Measurements from ENCODE around the gene PPP1R9B.
A peak's percentile ranks its signal among the peaks of the same experiment; 100 is the strongest.

The PPP1R9B gene

DNA sequence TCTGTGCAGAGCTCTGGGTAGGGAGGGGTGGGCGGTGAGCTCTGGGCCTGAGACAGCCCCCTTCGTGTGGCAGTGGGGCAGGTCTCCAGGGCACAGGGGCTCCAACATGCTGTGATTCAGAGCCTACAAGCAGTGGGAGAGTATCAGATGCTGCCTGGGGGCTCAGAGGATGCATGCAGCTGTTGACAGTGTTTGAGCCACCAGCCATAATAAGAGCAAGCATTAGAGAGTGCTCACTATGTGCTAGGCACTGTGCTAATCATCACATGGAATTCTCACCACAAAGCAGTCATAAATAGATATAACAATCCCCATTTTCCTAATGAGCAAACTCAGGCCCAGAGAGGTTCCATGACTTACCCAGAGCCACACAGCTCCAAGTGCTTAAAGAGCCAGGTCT, 47.2 kb downstream of the PPP1R9B start:
- H2BK12ac ChIP-seq (ENCODE audit: low read length) = no peak overlapping the region
- H2BK5ac ChIP-seq (ENCODE audit: low read length) = no peak overlapping the region
- peak overlapping the region; percentile 47 for H3K14ac ChIP-seq (ENCODE audit: low read length)
- H3K9me3 ChIP-seq (replicated peaks in 1 of 2; ENCODE audit: control insufficient read depth in 2 of 2, insufficient read depth in 1 of 2, low read depth in 1 of 2, low read length in 2 of 2) = no peaks in the 10 kb centered on the region
- H3K36me3 ChIP-seq (replicated peaks in 1 of 2; ENCODE audit: control insufficient read depth in 2 of 2, insufficient read depth in 2 of 2, low read length in 2 of 2) = peaks cover 4 to 12% of the 10 kb centered on the region in 2 donors
- H3K23ac ChIP-seq (ENCODE audit: low read depth, low read length, poor library complexity) = no peak overlapping the region
- H3K27ac ChIP-seq (replicated peaks; ENCODE audit: low read length) = no peak overlapping the region
- no CpG with 5 or more reads among the region's 2 CpGs for WGBS, 2 donors (ENCODE audit: extremely low coverage in 2 of 2, insufficient read length in 2 of 2, insufficient replicate concordance in 1 of 2)
- H4K8ac ChIP-seq (ENCODE audit: low read depth, low read length) = no peak overlapping the region
- DNase-seq (ENCODE audit: low spot score) = no peak
- peaks cover 21 to 24% of the 10 kb centered on the region in 2 donors for H3K4me1 ChIP-seq (ENCODE audit: control insufficient read depth in 2 of 2, insufficient read depth in 1 of 2, low read depth in 1 of 2, low read length in 2 of 2)
- H2BK120ac ChIP-seq (ENCODE audit: low read depth, low read length) = no peak overlapping the region
- peaks cover 2% of the 10 kb centered on the region for H3K79me1 ChIP-seq (ENCODE audit: low read depth, low read length)
- H3K9ac ChIP-seq (ENCODE audit: low read depth, low read length, poor library complexity) = peak overlapping the region; percentile 6
- H2AFZ ChIP-seq (ENCODE audit: low read length) = no peak overlapping the region
- no peak overlapping the region for H2AK5ac ChIP-seq (ENCODE audit: low read depth, low read length)
- no peak overlapping the region for H3K4me3 ChIP-seq (ENCODE audit: low read length in 2 of 2)
- H2BK15ac ChIP-seq (ENCODE audit: low read length) = no peak overlapping the region
- H3K27me3 ChIP-seq (ENCODE audit: control insufficient read depth in 3 of 3, insufficient read depth in 3 of 3, low read depth in 1 of 3, low read length in 3 of 3) = no peaks in the 10 kb centered on the region
- no peak overlapping the region for H3K4me2 ChIP-seq (ENCODE audit: insufficient read depth, low read length, poor library complexity, severe bottlenecking)
- no peak overlapping the region for H4K91ac ChIP-seq (ENCODE audit: low read depth, low read length, poor library complexity)
- no peak overlapping the region for H3K18ac ChIP-seq (ENCODE audit: low read length)
- no peak overlapping the region for H3K4ac ChIP-seq (ENCODE audit: low read length)

DNA sequence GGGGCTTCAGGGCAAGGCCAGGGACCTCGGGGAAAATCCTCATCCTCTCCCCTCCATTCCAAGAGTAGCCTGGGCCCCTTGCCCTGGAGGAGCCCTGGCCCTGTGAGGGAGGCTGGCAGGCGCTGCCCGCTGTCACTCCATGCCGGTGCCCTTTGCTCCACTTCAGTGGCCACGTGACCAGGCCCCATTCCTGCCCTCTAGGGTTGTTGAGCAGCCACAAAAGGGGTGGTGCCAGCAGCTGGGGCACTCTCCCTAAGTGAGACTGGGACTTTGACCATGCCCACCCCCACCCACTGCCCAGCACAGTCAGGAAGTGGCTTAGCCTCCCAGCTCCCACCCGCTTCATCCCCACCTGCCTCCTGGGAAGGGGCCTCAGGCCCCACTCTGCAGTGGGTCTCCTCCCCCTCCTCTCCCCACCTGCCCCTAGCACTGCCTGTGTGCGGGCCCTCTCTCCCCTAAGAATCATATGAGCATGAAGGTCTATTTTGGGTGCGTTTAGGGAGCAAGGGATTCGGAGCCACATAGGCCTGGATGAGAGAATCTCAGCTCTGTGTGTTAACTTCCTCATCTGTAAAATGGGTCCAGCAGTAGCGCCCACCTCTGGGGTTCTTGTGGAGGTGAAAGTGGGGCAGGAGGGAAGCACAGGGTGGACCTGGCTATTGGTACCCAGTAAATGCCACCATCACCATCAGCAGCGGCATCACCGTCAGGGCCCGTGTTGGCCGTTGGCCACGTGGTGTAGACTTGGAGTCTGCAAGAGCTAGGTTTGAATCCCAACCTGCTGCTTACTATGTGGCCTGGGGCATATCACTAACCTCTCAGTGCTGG, 48.1 kb downstream of the PPP1R9B start:
- peak overlapping the region; percentile 24 for H3K27ac ChIP-seq (replicated peaks; ENCODE audit: low read length)
- H4K91ac ChIP-seq (ENCODE audit: low read depth, low read length, poor library complexity) = no peak overlapping the region
- no peak overlapping the region for H3K4me3 ChIP-seq (ENCODE audit: low read length in 2 of 2)
- H2BK5ac ChIP-seq (ENCODE audit: low read length) = peak overlapping the region; percentile 90
- peaks cover 4 to 5% of the 10 kb centered on the region in 2 donors for H3K36me3 ChIP-seq (replicated peaks in 1 of 2; ENCODE audit: control insufficient read depth in 2 of 2, insufficient read depth in 2 of 2, low read length in 2 of 2)
- no peak overlapping the region for H3K4me2 ChIP-seq (ENCODE audit: insufficient read depth, low read length, poor library complexity, severe bottlenecking)
- H3K27me3 ChIP-seq (ENCODE audit: control insufficient read depth in 3 of 3, insufficient read depth in 3 of 3, low read depth in 1 of 3, low read length in 3 of 3) = no peaks in the 10 kb centered on the region
- peak overlapping the region; percentile 72 for H2AK5ac ChIP-seq (ENCODE audit: low read depth, low read length)
- no CpG with 5 or more reads among the region's 15 CpGs for WGBS, 2 donors (ENCODE audit: extremely low coverage in 2 of 2, insufficient read length in 2 of 2, insufficient replicate concordance in 1 of 2)
- peaks cover 21 to 24% of the 10 kb centered on the region in 2 donors for H3K4me1 ChIP-seq (ENCODE audit: control insufficient read depth in 2 of 2, insufficient read depth in 1 of 2, low read depth in 1 of 2, low read length in 2 of 2)
- H3K79me1 ChIP-seq (ENCODE audit: low read depth, low read length) = peaks cover 2% of the 10 kb centered on the region
- no peak overlapping the region for H4K8ac ChIP-seq (ENCODE audit: low read depth, low read length)
- H3K4ac ChIP-seq (ENCODE audit: low read length) = peak overlapping the region; percentile 26
- peak overlapping the region; percentile 27 for H3K14ac ChIP-seq (ENCODE audit: low read length)
- H2BK12ac ChIP-seq (ENCODE audit: low read length) = no peak overlapping the region
- peak overlapping the region; percentile 24 for H3K9ac ChIP-seq (ENCODE audit: low read depth, low read length, poor library complexity)
- H3K18ac ChIP-seq (ENCODE audit: low read length) = peak overlapping the region; percentile 96
- H3K9me3 ChIP-seq (replicated peaks in 1 of 2; ENCODE audit: control insufficient read depth in 2 of 2, insufficient read depth in 1 of 2, low read depth in 1 of 2, low read length in 2 of 2) = no peaks in the 10 kb centered on the region
- H2BK120ac ChIP-seq (ENCODE audit: low read depth, low read length) = no peak overlapping the region
- H2BK15ac ChIP-seq (ENCODE audit: low read length) = no peak overlapping the region
- H3K23ac ChIP-seq (ENCODE audit: low read depth, low read length, poor library complexity) = peak overlapping the region; percentile 13
- H2AFZ ChIP-seq (ENCODE audit: low read length) = no peak overlapping the region
- DNase-seq (ENCODE audit: low spot score) = no peak

DNA sequence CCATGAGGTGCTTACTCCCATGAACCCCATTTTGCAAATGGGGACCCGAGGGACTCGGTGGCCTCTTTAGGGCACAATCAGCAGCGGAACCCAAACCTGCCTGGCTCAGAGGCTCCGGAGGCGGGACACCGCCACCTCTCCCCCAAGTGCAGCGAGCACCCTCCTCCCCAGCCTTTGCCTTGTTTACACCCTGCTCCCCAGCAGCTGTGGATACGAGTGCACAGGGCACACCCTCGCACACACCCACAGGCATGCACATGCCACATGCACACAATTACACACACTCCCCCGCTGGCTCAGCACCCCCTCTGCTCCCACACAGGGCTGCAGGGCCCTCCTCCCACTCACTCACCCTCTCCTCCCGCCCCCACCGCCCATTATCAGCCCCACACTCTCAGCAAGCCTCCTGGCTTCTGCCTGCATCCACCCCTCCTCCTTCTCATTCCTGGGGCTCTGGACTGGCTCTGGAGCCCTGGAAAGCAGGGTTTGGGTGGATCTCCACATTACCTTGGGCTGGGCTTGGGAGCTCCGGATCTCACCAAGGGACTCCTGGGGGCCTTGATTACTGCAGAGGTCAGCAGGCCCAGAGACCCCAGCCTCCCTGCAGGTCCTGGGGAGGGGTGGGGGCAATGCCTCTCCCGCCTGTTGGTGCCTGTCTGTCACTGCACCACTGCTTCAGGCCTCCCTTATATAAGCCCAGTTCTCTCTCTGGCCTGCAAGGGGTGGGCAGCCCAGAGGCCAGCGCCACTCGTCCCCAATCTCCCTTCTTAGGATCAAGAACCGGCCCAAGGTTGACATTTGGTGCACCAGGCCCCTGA, 48.9 kb downstream of the PPP1R9B start:
- H3K18ac ChIP-seq (ENCODE audit: low read length) = peak overlapping the region; percentile 96
- no peaks in the 10 kb centered on the region for H3K27me3 ChIP-seq (ENCODE audit: control insufficient read depth in 3 of 3, insufficient read depth in 3 of 3, low read depth in 1 of 3, low read length in 3 of 3)
- WGBS, 2 donors (ENCODE audit: extremely low coverage in 2 of 2, insufficient read length in 2 of 2, insufficient replicate concordance in 1 of 2) = no CpG with 5 or more reads among the region's 17 CpGs
- no peak overlapping the region for H4K8ac ChIP-seq (ENCODE audit: low read depth, low read length)
- H3K23ac ChIP-seq (ENCODE audit: low read depth, low read length, poor library complexity) = peak overlapping the region; percentile 94
- H3K4me3 ChIP-seq (ENCODE audit: low read length in 2 of 2) = no peak overlapping the region
- no peak overlapping the region for H2BK120ac ChIP-seq (ENCODE audit: low read depth, low read length)
- H3K4me1 ChIP-seq (ENCODE audit: control insufficient read depth in 2 of 2, insufficient read depth in 1 of 2, low read depth in 1 of 2, low read length in 2 of 2) = peaks cover 19 to 24% of the 10 kb centered on the region in 2 donors
- peaks cover under 1 to 5% of the 10 kb centered on the region in 2 donors for H3K36me3 ChIP-seq (replicated peaks in 1 of 2; ENCODE audit: control insufficient read depth in 2 of 2, insufficient read depth in 2 of 2, low read length in 2 of 2)
- H3K9ac ChIP-seq (ENCODE audit: low read depth, low read length, poor library complexity) = peak overlapping the region; percentile 80
- H3K14ac ChIP-seq (ENCODE audit: low read length) = peak overlapping the region; percentile 57
- H4K91ac ChIP-seq (ENCODE audit: low read depth, low read length, poor library complexity) = peak overlapping the region; percentile 69
- H3K4ac ChIP-seq (ENCODE audit: low read length) = no peak overlapping the region
- peak overlapping the region; percentile 60 for H2BK12ac ChIP-seq (ENCODE audit: low read length)
- peak overlapping the region; percentile 54 for H2BK15ac ChIP-seq (ENCODE audit: low read length)
- H3K79me1 ChIP-seq (ENCODE audit: low read depth, low read length) = peaks cover 2% of the 10 kb centered on the region
- H2AFZ ChIP-seq (ENCODE audit: low read length) = peak overlapping the region; percentile 46
- peak overlapping the region; percentile 61 for H3K27ac ChIP-seq (replicated peaks; ENCODE audit: low read length)
- DNase-seq (ENCODE audit: low spot score) = no peak
- peak overlapping the region; percentile 90 for H2BK5ac ChIP-seq (ENCODE audit: low read length)
- H2AK5ac ChIP-seq (ENCODE audit: low read depth, low read length) = peak overlapping the region; percentile 72
- no peak overlapping the region for H3K4me2 ChIP-seq (ENCODE audit: insufficient read depth, low read length, poor library complexity, severe bottlenecking)
- no peaks in the 10 kb centered on the region for H3K9me3 ChIP-seq (replicated peaks in 1 of 2; ENCODE audit: control insufficient read depth in 2 of 2, insufficient read depth in 1 of 2, low read depth in 1 of 2, low read length in 2 of 2)

DNA sequence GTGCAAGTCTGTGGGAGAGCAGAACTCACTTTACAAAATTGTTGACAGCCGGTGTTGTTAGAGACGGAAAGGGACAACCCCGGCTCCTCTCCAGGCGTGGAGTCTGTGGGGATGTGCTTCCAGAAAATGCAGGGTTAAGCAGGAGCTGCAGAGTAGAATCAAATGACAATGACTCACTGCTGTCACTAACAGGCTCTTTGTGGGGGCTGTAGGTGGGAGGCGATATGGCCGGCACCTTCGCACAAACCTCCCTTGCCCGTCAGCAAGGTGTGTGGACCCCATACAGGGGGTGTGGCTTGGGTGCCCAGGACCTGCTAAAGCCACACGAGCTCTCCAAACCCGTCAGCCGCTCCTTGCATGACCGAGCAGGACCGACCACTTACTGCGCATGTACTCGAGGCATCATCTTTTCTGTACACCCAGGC, 49.5 kb downstream of the PPP1R9B start:
- Histone ChIP-seq H2BK5ac (ENCODE audit: low read length) (peak overlapping the region; percentile 90), H3K18ac (ENCODE audit: low read length) (peak overlapping the region; percentile 96), H4K8ac (ENCODE audit: low read depth, low read length) (no peak overlapping the region), H3K9me3 (replicated peaks in 1 of 2; ENCODE audit: control insufficient read depth in 2 of 2, insufficient read depth in 1 of 2, low read depth in 1 of 2, low read length in 2 of 2) (no peaks in the 10 kb centered on the region), H2BK15ac (ENCODE audit: low read length) (peak overlapping the region; percentile 54), H3K27me3 (ENCODE audit: control insufficient read depth in 3 of 3, insufficient read depth in 3 of 3, low read depth in 1 of 3, low read length in 3 of 3) (no peaks in the 10 kb centered on the region), H3K4me2 (ENCODE audit: insufficient read depth, low read length, poor library complexity, severe bottlenecking) (no peak overlapping the region), H3K14ac (ENCODE audit: low read length) (no peak overlapping the region), H2AK5ac (ENCODE audit: low read depth, low read length) (peak overlapping the region; percentile 67), H4K91ac (ENCODE audit: low read depth, low read length, poor library complexity) (no peak overlapping the region), H3K4me1 (ENCODE audit: control insufficient read depth in 2 of 2, insufficient read depth in 1 of 2, low read depth in 1 of 2, low read length in 2 of 2) (peaks cover 22 to 28% of the 10 kb centered on the region in 2 donors), H3K23ac (ENCODE audit: low read depth, low read length, poor library complexity) (peak overlapping the region; percentile 94), H2BK120ac (ENCODE audit: low read depth, low read length) (no peak overlapping the region), H3K36me3 (replicated peaks in 1 of 2; ENCODE audit: control insufficient read depth in 2 of 2, insufficient read depth in 2 of 2, low read length in 2 of 2) (peaks cover 0 to 5% of the 10 kb centered on the region in 2 donors), H3K4ac (ENCODE audit: low read length) (no peak overlapping the region), H3K4me3 (ENCODE audit: low read length in 2 of 2) (no peak overlapping the region), H3K79me1 (ENCODE audit: low read depth, low read length) (peaks cover 6% of the 10 kb centered on the region), H3K27ac (replicated peaks; ENCODE audit: low read length) (peak overlapping the region; percentile 61), H2AFZ (ENCODE audit: low read length) (no peak overlapping the region), H2BK12ac (ENCODE audit: low read length) (no peak overlapping the region), H3K9ac (ENCODE audit: low read depth, low read length, poor library complexity) (no peak overlapping the region)
- no CpG with 5 or more reads among the region's 15 CpGs for WGBS, 2 donors (ENCODE audit: extremely low coverage in 2 of 2, insufficient read length in 2 of 2, insufficient replicate concordance in 1 of 2)
- no peak for DNase-seq (ENCODE audit: low spot score)

Data from neuronal stem cell (in vitro differentiated cells).